Tibial nerve (tissue), 4 donors: ENCODE data around the gene SPTBN4. TPM values are rescaled to one million over a fixed set of nuclear protein-coding genes. Genes with fewer than 3 reads are reported as not detected.

Experiments
- DNase-seq, 2 donors: peaks; one replicate each; pipeline ENCODE4 v3.0.0-alpha.2; 2019; ENCODE audit warnings: low spot score in 2 of 2
- H3K27ac ChIP-seq, 4 donors: fragments of 200-600 bp; sonication (generic) in 3 of 4; one replicate each; pipeline ENCODE4 v1.5.1; 2017 to 2019; ENCODE audit warnings: mild to moderate bottlenecking in 1 of 4
- H3K27me3 ChIP-seq, 2 donors: fragments of 200-600 bp; sonication (generic) in 1 of 2; one replicate each; pipeline versions ENCODE4 v1.5.1 to v1.6.0; 2017 to 2019
- H3K36me3 ChIP-seq, 3 donors: fragments of 200-600 bp; sonication (generic); one replicate each; pipeline ENCODE4 v1.5.1; 2018 to 2019
- H3K4me1 ChIP-seq, 4 donors: fragments of 200-600 bp; sonication (generic) in 3 of 4; one replicate each; pipeline ENCODE4 v1.5.1; 2017 to 2019
- H3K4me3 ChIP-seq, 4 donors: fragments of 200-600 bp; sonication (generic) in 3 of 4; one replicate each; pipeline ENCODE4 v1.5.1; 2017 to 2019; ENCODE audit warnings: mild to moderate bottlenecking in 1 of 4, moderate library complexity in 1 of 4
- H3K9me3 ChIP-seq, 4 donors: fragments of 200-600 bp; sonication (generic) in 3 of 4; one replicate each; pipeline ENCODE4 v1.5.1; 2017 to 2019
- CTCF ChIP-seq, 5 experiments: fragments of 200-600 bp in 3 of 5; fragments of 450-650 bp in 2 of 5; sonication (generic) in 3 of 5; IDR thresholded peaks; one replicate each; pipeline ENCODE4 v1.5.1; 2016 to 2019; ENCODE audit warnings: antibody characterized with exemption in 5 of 5, mild to moderate bottlenecking in 3 of 5, moderate library complexity in 2 of 5
- EP300 ChIP-seq, 2 donors: sonication (generic); formaldehyde crosslinking; IDR thresholded peaks; one replicate each; pipeline ENCODE4 v1.6.1; 2017; ENCODE audit warnings: antibody characterized with exemption in 2 of 2, mild to moderate bottlenecking in 1 of 2
- POLR2A ChIP-seq, 2 donors: fragments of 450-650 bp; IDR thresholded peaks; one replicate each; pipeline ENCODE4 v1.6.1; 2017; ENCODE audit warnings: antibody characterized with exemption in 2 of 2, mild to moderate bottlenecking in 2 of 2, moderate library complexity in 2 of 2
- whole genome bisulfite sequencing, 2 donors: methylation state at CpG; one replicate each; pipeline ENCODE4 v1.1.5; 2018; 5-methylcytosine and 5-hydroxymethylcytosine counted together
- total RNA-seq, 4 donors: library from RNA; depleted of rRNA; stranded (reverse); fragments of >200 nt; gene quantifications; one replicate each; pipeline ENCODE4 v1.1.0, GENCODE V29; 2016

Gene SPTBN4
- total RNA-seq, 4 donors from 2014 or later = 14.9 to 24.0 (median 19.7) TPM

GRCh38 chr19:40571005-40571318, 104.2 kb downstream of the SPTBN4 start:
- H3K4me3 ChIP-seq = no peak overlapping the region
- no peak for TF ChIP-seq CTCF (IDR thresholded peaks at IDR 0.05)
- TF ChIP-seq POLR2A (IDR thresholded peaks at IDR 0.05) = peak in 1 of 2 donors; percentile 2
- no peaks in the 10 kb centered on the region for H3K9me3 ChIP-seq
- H3K4me1 ChIP-seq = peaks cover 0 to 35% (median 13%) of the 10 kb centered on the region in 4 donors
- H3K27ac ChIP-seq = peak overlapping the region; percentile 9 to 89 (median 58)
- H3K27me3 ChIP-seq = peaks cover 0 to 25% of the 10 kb centered on the region in 2 donors
- H3K36me3 ChIP-seq = no peaks in the 10 kb centered on the region
- WGBS, 2 donors = 24 to 41% methylated on average over 3 of the region's 3 CpGs
- DNase-seq = no peak

- WGBS, 2 donors = 75 to 88% methylated on average over 10 of the region's 10 CpGs
- H3K27ac ChIP-seq = peak overlapping the region in 1 of 4 donors; percentile 89
- no peak for TF ChIP-seq POLR2A (IDR thresholded peaks at IDR 0.05)
- no peak for TF ChIP-seq CTCF (IDR thresholded peaks at IDR 0.05)
- TF ChIP-seq EP300 (IDR thresholded peaks at IDR 0.05) = no peak
- no peaks in the 10 kb centered on the region for H3K9me3 ChIP-seq
- peaks cover 0 to 39% (median 13%) of the 10 kb centered on the region in 4 donors for H3K4me1 ChIP-seq
- DNase-seq = no peak
- no peaks in the 10 kb centered on the region for H3K36me3 ChIP-seq
- H3K4me3 ChIP-seq = no peak overlapping the region
- peaks cover 0 to 15% of the 10 kb centered on the region in 2 donors for H3K27me3 ChIP-seq
Measured at GRCh38 chr19:40571831-40572495, 105.2 kb downstream of the SPTBN4 start.

- Histone ChIP-seq H3K27ac (no peak overlapping the region), H3K4me3 (no peak overlapping the region), H3K36me3 (peaks cover 0 to 3% (median 1%) of the 10 kb centered on the region in 3 donors), H3K9me3 (no peaks in the 10 kb centered on the region), H3K4me1 (peaks cover 0 to 29% (median 6%) of the 10 kb centered on the region in 4 donors), H3K27me3 (no peaks in the 10 kb centered on the region)
- TF ChIP-seq CTCF (IDR thresholded peaks at IDR 0.05) (no peak), POLR2A (IDR thresholded peaks at IDR 0.05) (no peak), EP300 (IDR thresholded peaks at IDR 0.05) (no peak)
- DNase-seq = no peak
- WGBS, 2 donors = 62 to 68% methylated on average over 14 to 18 of the region's 18 CpGs
Measured at GRCh38 chr19:40575326-40575725, 108.5 kb downstream of the SPTBN4 start.

GRCh38 chr19:40576151-40576584, 109.4 kb downstream of the SPTBN4 start:
- peak overlapping the region; percentile 60 to 84 (median 74) for H3K4me3 ChIP-seq
- 1 to 2% methylated on average over 17 to 21 of the region's 22 CpGs for WGBS, 2 donors
- DNase-seq = no peak
- no peaks in the 10 kb centered on the region for H3K9me3 ChIP-seq
- H3K27me3 ChIP-seq = no peaks in the 10 kb centered on the region
- H3K36me3 ChIP-seq = peaks cover 0 to 12% (median 3%) of the 10 kb centered on the region in 3 donors
- H3K27ac ChIP-seq = peak overlapping the region in 3 of 4 donors; percentile 81 to 88 (median 83)
- H3K4me1 ChIP-seq = peaks cover 0 to 26% (median 5%) of the 10 kb centered on the region in 4 donors
- no peak for TF ChIP-seq CTCF (IDR thresholded peaks at IDR 0.05)
- TF ChIP-seq EP300 (IDR thresholded peaks at IDR 0.05) = no peak
- TF ChIP-seq POLR2A (IDR thresholded peaks at IDR 0.05) = no peak

GRCh38 chr19:40576585-40577451, 110.0 kb downstream of the SPTBN4 start, which contains the start of gene SHKBP1:
SHKBP1 (plus strand) TSS chr19:40576873; CDS start chr19:40576900, 27 bp downstream.
- Histone ChIP-seq H3K9me3 (no peaks in the 10 kb centered on the region), H3K27me3 (no peaks in the 10 kb centered on the region), H3K27ac (peak within 1 kb of the TSS; percentile 60 to 88 (median 82)), H3K4me3 (peak within 1 kb of the TSS; percentile 60 to 84 (median 74)), H3K36me3 (peaks cover 0 to 18% (median 3%) of the 10 kb centered on the region in 3 donors), H3K4me1 (peaks cover 0 to 25% (median 5%) of the 10 kb centered on the region in 4 donors)
- DNase-seq = peak; percentile 89 to 93
- peak; percentile 32 to 46 for TF ChIP-seq POLR2A (IDR thresholded peaks at IDR 0.05)
- TF ChIP-seq EP300 (IDR thresholded peaks at IDR 0.05) = peak; percentile 68 to 79
- peak in 2 of 5 experiments; percentile 8 to 41 for TF ChIP-seq CTCF (IDR thresholded peaks at IDR 0.05)
- 1% methylated on average over 40 to 41 of the region's 55 CpGs for WGBS, 2 donors
